Caki2 (cell line): ENCODE measurements around the gene GPR152. TPM values are rescaled to one million over a fixed set of nuclear protein-coding genes. Genes with fewer than 3 reads are reported as not detected.
A peak's percentile ranks its signal among the peaks of the same experiment; 100 is the strongest.

Source experiments
- DNase-seq: peaks from one replicate; pipeline ENCODE4 v3.0.0-alpha.2; 2015; ENCODE audit warnings: low read depth
- in situ Hi-C: cut with HindIII; loops from 2 replicates; pipeline ENCODE4 v1.10.0; 2016; ENCODE audit warnings: low sequenced_read_pairs, low pct_unique_long_range_greater_than_20kb, mixed read lengths
- total RNA-seq: library from RNA; depleted of rRNA; stranded (reverse); fragments of >200 nt; shearing (Covaris generic); gene quantifications from 2 replicates; pipeline ENCODE4 v1.2.3, GENCODE V29; 2014; ENCODE audit warnings: low replicate concordance; rRNA removed

The GPR152 gene, protein sequence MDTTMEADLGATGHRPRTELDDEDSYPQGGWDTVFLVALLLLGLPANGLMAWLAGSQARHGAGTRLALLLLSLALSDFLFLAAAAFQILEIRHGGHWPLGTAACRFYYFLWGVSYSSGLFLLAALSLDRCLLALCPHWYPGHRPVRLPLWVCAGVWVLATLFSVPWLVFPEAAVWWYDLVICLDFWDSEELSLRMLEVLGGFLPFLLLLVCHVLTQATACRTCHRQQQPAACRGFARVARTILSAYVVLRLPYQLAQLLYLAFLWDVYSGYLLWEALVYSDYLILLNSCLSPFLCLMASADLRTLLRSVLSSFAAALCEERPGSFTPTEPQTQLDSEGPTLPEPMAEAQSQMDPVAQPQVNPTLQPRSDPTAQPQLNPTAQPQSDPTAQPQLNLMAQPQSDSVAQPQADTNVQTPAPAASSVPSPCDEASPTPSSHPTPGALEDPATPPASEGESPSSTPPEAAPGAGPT
- total RNA-seq: not detected in 2 replicates

DNA sequence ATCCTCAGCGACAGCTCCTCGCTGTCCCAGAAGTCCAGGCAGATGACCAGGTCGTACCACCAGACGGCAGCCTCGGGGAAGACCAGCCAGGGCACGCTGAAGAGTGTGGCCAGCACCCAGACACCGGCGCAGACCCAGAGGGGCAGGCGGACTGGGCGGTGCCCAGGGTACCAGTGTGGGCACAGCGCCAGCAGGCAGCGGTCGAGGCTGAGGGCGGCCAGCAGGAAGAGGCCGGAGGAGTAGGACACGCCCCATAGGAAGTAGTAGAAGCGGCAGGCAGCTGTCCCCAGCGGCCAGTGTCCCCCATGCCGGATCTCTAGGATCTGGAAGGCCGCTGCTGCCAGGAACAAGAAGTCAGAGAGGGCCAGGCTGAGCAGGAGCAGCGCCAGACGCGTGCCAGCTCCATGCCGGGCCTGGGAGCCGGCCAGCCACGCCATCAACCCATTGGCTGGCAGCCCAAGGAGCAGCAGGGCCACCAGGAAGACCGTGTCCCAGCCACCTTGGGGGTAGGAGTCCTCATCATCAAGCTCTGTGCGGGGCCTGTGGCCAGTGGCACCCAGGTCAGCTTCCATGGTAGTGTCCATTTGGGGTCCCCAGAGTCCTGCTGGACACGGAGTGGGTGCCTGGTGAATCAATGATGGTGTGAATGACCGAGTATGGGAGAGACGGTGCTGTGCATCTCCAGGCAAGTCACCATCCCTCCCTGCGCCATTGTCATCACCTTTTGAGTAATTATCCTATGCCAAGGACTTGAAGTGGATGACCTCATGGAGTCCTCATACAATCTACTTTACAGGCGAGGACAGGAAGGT lies at the start of gene GPR152:
TSS of gene GPR152 (minus strand) at position 589 of the 812 bp plus-strand sequence. CDS start at position 584, 5 bp downstream.
- peak; percentile 54 for DNase-seq
- in situ Hi-C loops: no loop called here

DNA sequence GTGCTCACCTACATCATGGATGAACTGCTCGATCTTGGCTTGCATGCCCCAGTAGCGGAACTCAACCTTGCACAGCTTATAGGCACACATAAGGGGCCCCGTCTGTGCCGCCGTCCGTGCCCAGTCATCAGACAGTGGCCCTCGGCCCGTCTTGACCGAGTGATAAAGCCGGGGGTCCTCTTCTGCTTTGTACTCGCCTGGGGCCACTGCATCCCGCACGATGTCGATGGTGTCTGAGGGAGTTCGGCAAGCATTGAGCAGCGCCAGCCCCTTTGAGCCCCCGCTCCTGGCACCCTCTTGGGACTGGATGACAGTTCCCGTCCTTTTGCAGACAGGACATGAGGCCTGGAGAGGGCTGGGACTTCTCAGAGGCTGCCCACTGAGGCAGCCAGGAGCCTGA lies 49.3 kb upstream of the GPR152 start:
- no peak for DNase-seq
- in situ Hi-C loops: no loop called here

DNA sequence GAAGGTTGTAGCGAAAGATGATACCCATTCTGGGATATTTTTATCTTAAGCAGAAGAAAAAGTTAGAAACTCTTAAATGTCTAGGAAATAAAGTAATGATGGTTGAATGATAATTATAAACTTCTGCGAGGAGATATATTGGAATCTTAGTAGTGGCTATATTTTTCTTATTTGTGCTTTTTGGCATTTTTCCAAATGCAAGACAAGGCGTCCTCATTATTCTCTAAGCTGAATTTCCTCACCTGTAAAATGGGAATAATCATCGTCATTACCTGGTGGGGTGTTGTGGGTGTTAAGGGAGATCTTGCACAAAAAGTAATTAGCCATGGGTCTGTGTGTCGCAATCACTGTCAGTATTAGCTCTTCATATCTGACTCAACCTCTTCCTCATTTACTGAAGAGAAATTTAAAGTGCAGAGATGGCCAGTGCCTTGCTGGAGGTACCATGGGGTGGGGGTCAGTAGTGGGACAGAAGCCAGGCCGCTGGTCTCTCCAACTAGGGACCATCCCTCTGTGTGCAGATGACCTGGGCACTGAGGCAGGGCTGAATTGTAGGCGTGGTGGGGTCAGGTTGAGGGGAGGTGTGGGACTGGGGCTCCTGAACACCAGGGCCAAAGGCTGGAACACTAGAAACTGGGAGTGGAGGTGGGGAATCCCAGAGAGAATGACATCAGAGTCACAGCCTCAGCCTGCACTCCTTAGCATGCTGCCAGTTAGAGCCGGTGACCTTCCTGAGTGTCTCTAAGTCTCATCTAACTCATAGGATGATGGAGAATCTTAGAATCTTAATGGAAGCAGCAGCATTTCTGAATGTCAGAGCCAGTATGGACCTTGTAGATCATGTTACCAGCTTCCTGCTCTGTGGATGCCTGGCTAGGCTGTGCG lies 48.5 kb upstream of the GPR152 start:
- in situ Hi-C loops: no loop called here
- DNase-seq: no peak

DNA sequence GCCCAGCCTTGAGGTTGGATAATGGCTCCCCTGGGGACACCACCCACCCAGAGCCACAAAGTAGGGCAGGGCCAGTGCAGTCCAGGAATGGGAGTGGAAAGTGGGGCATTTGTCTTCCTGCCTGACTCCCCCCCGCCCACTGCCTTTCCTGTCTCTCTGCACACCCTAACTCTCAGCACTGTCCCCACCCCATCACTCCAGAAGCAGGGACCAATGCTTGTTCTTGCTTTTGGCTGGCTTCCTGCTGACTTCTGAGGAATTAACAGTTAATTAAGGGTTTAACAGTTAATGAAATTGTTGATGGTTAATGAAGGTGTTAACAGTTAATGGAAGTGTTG lies 47.9 kb upstream of the GPR152 start:
- in situ Hi-C loops: no loop called here
- DNase-seq: no peak

DNA sequence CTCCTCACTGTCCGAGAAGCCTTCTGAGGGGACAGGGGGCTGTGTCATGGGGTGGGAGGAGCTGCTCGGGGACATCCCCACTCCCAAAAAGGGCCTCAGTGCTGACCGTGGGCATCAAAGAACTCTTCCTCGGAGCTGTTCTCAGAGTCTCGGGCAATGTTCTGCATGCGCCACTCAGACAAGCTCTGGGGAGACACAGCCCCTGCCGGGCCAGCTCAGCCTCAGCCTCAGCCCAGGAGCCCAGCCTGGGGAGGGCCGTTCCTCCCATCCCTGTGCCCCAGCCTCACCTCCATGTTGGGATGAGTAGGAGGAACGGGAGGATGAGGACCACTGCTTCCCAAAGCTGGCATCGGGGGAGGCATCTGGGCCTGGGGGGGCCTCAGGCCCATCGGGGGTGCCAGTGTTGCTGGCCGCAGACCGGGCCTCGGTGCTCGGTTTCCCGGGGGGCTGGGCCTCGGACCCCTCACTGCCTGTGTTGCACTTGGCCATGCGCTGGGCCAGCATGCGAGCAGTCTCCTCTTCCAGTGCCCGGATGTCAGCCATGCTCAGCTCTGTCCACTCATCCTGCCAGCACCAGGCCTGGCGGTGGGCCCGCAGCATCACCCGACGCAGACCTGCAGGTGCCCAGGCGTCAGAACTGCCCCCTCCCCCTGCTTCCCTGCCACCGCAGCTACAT lies 47.4 kb upstream of the GPR152 start:
- in situ Hi-C loops: no loop called here
- DNase-seq: no peak

DNA sequence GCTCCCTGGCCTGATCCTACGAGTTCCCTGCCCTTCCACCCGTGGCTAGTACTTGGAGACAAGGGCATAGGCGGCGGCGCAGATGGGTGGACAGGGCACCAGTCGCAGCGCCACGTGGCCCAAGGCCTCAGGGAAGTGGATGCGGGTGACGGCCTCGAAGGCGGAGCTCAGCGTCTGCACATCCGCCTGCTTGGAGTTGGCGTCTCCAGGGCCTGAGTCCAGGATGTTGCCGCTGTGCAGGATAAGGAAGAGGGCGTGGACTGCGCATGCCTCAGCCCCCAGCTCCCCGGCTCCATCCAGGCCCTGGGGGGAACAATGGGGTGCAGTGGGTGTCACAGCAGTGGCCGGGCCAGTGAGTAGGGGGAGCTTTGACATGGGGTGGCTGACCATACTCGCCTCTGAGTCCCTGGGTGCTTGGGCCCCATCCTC lies 46.0 kb upstream of the GPR152 start:
- no peak for DNase-seq
- in situ Hi-C loops: no loop called here

DNA sequence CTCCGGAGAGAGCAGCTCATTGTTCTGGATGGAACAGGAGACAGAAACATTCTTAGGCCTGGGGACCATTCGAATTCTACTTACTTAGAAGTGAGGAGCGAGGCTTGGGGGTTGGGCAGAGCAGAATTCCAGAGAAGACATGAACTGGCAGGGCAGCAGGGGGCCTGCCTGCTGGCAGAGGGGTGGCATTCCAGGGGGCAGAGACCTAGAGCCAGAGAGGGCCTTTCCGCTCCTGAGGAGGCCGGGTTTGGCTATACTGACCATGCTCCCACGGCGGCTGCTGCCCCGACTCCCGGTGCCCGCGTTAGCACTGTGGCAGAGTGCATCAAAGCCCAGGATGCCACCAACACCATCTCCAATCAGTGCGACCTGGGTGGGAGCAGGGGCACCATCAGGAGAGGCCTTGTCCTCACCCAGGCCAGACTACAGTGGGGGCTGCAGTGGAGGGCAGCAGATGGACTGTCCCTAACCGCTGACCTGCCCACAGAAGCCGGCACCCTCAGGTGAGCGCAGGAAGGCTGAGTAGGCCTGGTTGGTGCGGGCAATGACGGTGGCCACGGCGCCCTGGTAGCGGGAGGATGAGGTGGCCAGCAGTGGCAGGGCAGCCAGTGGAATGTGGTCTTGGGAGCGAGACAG lies 45.2 kb upstream of the GPR152 start:
- DNase-seq: no peak
- in situ Hi-C loops: no loop called here

DNA sequence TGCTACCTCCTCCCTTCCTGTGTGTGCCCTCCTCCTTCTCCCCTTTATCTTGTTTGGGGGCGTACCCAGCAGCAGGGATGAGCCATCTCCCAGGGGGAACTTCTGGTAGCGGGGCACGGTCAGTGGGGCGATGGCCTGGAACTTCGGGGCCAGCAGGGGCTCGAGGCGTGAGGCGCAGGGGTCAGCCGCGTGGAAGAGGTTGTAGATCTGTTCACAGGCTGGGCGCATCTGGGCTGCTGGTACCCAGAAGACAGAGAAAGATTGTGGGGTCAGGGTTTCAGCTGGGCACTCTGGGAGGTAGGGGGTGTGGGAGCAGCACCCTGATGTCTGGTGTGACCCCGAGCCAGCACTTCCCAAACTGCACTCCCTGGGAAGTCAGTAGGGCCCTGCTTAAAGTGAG lies 43.6 kb upstream of the GPR152 start:
- DNase-seq: no peak
- in situ Hi-C loops: no loop called here

DNA sequence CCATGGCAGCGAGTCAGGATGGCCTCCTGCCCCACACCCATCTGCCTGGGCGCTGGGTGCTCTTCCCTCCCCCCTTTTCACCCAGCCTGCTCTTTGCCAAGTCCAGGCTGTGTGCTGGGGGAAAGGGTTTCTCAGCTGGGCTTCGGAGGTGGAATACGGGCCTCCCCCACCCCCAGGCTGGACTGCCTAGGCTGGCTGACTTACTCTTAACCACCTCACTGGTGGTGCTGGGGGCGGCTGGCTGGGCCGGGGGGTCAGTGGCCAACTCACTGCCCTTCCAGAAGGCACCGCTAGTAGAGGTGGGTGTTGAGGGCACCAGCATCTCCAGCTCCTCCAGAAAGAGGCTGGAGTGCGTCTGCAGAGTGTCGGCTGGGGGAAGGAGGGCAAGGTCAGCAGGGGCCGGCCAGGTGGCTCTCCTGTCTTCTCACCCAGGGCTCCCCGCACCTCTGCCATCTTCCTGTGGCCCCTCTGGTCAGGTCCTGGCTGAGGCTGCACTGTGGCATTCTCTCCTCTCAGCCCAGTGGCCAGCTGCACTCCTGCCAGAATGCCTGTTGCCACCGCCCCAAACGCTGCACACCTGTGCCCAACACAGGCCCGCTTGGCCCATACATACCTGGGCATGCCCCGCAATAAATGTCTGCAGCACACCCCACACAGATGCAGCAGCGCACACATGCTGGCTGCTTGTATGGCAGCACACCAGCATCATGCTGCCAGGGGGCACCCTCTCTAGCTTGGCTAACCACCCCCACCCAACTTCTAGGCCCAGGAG lies 42.9 kb upstream of the GPR152 start:
- DNase-seq: no peak
- in situ Hi-C loops: no loop called here

DNA sequence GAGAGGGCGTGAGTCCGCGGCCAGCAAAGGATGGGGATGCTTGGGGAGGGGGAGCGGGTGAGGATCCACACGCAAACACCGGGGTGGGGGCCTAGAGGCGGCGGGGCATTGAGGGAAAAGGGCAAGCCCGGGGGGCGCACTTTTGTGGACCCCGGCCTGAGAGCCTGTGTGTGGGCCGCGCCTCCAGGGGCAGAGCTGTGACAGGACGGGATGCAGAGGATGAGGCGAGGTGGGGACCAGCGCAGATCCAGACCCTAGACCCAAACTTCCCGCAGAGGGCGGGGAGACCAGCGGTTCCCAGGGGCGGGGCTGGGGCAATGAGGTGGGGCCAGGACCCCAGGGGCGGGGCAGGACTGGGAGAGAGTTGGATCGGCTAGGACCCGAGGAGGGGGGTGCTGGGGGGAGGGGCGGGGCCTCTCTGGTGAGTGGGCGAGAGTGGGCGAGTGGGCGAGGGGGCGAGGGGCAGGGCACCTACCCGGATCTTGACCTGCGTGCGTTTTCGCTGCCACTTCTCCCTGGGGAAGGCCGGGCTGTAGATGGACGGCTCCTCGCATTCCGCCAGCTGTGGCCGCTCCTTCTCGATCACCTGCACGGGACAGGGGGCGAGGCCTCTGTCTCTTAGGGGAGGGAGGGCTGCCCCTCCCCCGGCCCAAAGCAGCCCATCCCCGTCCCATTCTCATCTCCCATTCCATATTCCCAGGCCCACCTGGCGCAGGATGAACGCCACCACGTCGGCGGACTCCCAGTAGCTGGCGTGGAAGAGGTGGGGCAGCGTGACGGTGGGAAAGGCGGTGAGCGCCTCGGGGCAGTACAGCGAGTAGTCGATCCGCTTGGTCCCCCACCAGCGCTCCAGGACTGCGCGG lies 42.1 kb upstream of the GPR152 start:
- in situ Hi-C loops: no loop called here
- no peak for DNase-seq

DNA sequence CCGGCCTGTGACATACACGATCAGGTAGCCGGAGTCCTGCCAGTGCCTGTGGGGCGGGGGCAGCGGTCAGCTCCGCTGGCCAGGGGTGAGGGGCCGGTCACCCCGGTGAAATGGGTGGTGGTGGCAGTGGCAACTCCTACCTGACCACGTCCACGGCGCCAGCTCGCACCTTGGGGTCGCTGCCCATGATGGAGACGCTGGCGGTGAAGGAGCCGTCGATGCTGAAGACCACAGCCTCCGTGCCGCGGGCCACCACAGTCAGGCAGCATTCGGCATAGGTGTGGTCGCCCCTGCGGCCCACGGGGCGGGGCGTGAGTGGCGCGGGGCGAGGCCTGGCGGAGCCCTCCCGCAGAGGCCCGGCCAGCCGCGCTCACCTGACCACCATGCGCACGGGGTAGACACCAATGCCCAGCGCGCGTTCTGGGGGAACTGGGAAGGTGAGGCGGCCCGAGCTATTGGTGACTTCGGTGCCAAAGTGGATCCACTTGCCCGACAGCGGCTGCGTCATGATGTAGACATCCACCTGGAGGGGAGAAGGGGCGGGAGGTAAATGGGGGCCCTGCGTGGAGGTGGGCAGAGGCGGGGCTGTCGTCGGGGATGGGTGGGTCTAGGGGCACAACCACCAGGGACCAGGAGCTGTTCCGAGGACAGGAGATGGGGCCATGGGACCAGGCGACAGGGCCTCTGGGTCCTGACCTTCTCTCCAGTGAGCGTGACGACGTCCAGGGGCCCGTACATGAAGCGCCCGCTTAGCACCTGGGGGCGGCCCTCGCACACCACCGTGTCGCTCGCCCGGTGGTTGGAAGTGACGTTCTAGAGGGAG lies 41.2 kb upstream of the GPR152 start:
- no peak for DNase-seq
- in situ Hi-C loops: no loop called here

DNA sequence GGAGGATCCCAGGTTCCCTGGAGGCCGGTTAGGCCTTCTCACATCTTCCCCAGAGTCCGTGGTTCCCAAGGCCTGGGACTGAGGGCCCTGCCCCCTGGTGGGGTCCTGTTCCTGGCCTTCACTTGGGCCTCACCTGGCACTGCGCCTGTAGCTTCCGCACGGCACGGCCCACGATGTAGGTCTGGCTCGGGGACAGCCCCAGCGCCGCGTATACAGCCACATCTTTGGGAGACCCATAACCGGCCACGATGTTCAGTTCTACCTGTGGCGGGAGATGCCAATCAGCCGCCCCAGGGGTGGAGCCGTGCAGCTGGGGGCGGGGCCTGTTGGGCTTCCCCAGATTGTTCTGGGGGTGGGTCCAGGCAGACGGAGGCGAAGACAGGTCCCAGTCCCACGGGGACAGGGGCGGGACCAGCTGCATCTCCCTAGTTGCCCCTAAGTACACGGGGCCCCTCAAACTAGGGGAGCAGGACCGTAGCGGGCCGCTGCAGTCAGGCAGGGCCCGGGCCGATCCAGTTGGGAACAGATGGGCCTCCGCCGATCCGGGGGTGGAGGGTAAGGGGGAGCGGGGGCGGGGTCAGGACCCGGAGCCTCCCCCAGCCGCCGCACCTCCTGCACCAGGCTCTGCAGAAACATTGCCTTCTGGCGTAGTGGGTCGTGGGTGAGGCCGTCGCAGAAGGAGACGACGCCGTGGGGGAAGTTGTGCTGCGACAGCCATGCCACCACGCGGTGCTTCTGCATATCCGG lies 40.4 kb upstream of the GPR152 start:
- DNase-seq: no peak
- in situ Hi-C loops: no loop called here

DNA sequence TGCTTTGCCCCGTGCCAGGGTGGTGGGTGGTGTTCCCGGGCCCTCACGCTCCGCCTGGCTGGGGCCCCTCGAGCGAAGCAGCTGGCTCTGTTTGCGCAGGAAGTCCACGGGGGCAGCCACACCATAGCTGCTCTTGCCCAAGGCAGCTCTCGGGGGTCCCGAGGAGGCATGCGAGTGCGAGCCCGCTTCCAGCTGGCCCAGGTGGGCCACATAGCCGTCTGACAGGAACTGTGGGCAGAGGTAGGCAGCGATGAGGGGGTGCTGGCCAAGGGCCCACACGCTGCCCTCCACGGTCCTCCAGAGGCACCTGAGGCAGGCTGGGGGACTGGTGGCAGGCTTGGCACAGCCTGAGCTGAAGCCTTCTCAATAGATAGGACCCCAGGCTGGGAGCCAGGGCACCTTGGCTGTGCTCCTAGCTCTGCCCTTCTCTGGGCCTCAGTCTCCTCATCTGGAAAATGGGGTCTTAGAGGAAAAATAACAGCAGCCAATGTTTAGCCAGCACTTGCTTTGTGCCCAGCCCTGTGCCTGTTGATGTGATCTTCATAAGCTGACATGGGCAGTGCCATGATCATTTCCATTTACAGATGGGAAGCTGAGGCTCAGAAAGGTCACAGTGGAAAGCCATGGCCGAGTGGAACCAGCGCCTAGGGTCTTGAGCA lies 39.7 kb upstream of the GPR152 start:
- in situ Hi-C loops: no loop called here
- no peak for DNase-seq
